A673 (cell line): ENCODE results near the gene SLC10A3. TPM values are rescaled to one million over a fixed set of nuclear protein-coding genes. Genes with fewer than 3 reads are reported as not detected.

Source experiments
- BruUV-seq: library from RNA; stranded (reverse); fragments of 400-500 nt; replicated peaks from 2 replicates; lab custom pipeline; 2021; lab: Mats Ljungman, UMichigan
- CTCF ChIA-PET: fragments of 300-600 bp; sonication (Branson Sonifier 250); formaldehyde crosslinking; loops from one replicate; lab custom pipeline; 2022; ENCODE audit warnings: antibody characterized with exemption; lab: Charles Lee
- POLR2A ChIA-PET: fragments of 300-600 bp; sonication (Branson Sonifier 250); formaldehyde crosslinking; loops from one replicate; lab custom pipeline; 2022; ENCODE audit warnings: antibody characterized with exemption; ENCODE audit not compliant: low non-redundant PET; lab: Charles Lee
- DNase-seq: peaks from one replicate; pipeline ENCODE4 v3.0.0-alpha.2; 2015; ENCODE audit warnings: low spot score
- H3K27ac ChIP-seq: fragments of 200-600 bp; sonication (generic); 2 replicates; pipeline ENCODE4 v1.5.1; 2016; ENCODE audit warnings: mixed run types, low read depth, mild to moderate bottlenecking, mixed read lengths, antibody characterized with exemption, low read length; ENCODE audit not compliant: poor library complexity, severe bottlenecking
- H3K27me3 ChIP-seq: fragments of 200-600 bp; sonication (generic); replicated peaks from 2 replicates; pipeline ENCODE4 v1.6.1; 2017; ENCODE audit warnings: mixed run types, low read depth, mild to moderate bottlenecking, mixed read lengths, antibody characterized with exemption, low read length; ENCODE audit not compliant: insufficient read depth, poor library complexity
- H3K36me3 ChIP-seq: fragments of 200-600 bp; sonication (generic); 2 replicates; pipeline ENCODE4 v1.6.1; 2016; ENCODE audit warnings: mixed run types, mild to moderate bottlenecking, mixed read lengths, antibody characterized with exemption, low read length; ENCODE audit not compliant: insufficient read depth, poor library complexity, severe bottlenecking
- H3K4me1 ChIP-seq: fragments of 200-600 bp; sonication (generic); 2 replicates; pipeline ENCODE4 v1.6.1; 2017; ENCODE audit warnings: mixed run types, mild to moderate bottlenecking, mixed read lengths, antibody characterized with exemption, low read length; ENCODE audit not compliant: insufficient read depth, poor library complexity, severe bottlenecking
- H3K4me3 ChIP-seq: fragments of 200-600 bp; sonication (generic); 2 replicates; pipeline ENCODE4 v1.5.1; 2016; ENCODE audit warnings: low read depth, mixed run types, mild to moderate bottlenecking, mixed read lengths, low read length; ENCODE audit not compliant: poor library complexity, severe bottlenecking
- H3K9me3 ChIP-seq: fragments of 200-600 bp; sonication (generic); 2 replicates; pipeline ENCODE4 v1.6.1; 2016; ENCODE audit warnings: mixed run types, low read depth, mild to moderate bottlenecking, mixed read lengths, antibody characterized with exemption, low read length; ENCODE audit not compliant: poor library complexity, severe bottlenecking
- EZH2 ChIP-seq: fragments of 200-600 bp; sonication (generic); IDR thresholded peaks from 2 replicates; pipeline ENCODE4 v1.6.1; 2017; ENCODE audit warnings: borderline replicate concordance, low read depth, mild to moderate bottlenecking, mixed read lengths, antibody characterized with exemption, low read length; ENCODE audit not compliant: poor library complexity, severe bottlenecking
- intact Hi-C: fragments of 100-400 bp; cut with micrococcal nuclease; formaldehyde crosslinking; loops from one replicate; pipeline ENCODE4 v1.10.0; 2022; ENCODE audit not compliant: unreplicated experiment
- total RNA-seq: library from RNA; stranded (reverse); gene quantifications from 2 replicates; pipeline ENCODE4 v1.2.3, GENCODE V29; 2021
- TF ChIP-seq, protein P1 (sequence below): fragments of 300-800, 200-600 bp; sonication (generic); conservative IDR thresholded peaks from 2 replicates; pipeline ENCODE4 v1.5.1; 2017; ENCODE audit warnings: low read depth, mild to moderate bottlenecking, antibody characterized with exemption, low read length, moderate library complexity, mixed read lengths

SLC10A3 gene
- total RNA-seq, 1 experiment from 2014 or later = 9.7 TPM

DNA sequence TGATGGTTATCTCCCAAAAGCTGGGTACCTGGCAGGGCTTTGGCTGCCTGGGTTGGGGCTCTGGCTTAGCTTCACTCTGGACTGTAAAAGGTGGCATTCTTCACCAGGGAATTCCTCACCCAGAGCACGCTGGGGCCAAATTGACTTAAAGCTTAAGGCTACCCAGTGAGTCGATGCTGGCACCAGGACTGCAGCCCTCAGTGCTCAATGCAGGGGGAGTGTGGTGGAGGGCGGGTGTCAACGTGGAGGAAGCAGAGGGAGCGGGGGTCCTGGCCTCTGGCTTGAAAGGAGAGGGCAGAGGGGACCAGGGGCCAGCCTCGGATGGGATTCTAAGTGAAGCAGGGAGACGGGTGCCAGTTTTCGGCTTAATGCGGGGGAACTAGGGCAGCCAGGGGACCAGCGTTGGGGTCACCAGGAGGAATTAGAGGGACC is 46.9 kb downstream of the SLC10A3 start:
- H3K36me3 ChIP-seq = peaks cover 17% of the 10 kb centered on the region
- no peak for DNase-seq
- intact Hi-C loops = no loop called here
- ChIA-PET POLR2A (no interaction called here), CTCF (no interaction called here)
- H3K4me1 ChIP-seq = peaks cover 10% of the 10 kb centered on the region
- no peaks in the 10 kb centered on the region for H3K27me3 ChIP-seq
- peak overlapping the region; percentile 65 for H3K27ac ChIP-seq
- peak overlapping the region; percentile 61 for H3K4me3 ChIP-seq
- no peaks in the 10 kb centered on the region for H3K9me3 ChIP-seq
- no peak for TF ChIP-seq EZH2
- TF ChIP-seq, protein P1, sequence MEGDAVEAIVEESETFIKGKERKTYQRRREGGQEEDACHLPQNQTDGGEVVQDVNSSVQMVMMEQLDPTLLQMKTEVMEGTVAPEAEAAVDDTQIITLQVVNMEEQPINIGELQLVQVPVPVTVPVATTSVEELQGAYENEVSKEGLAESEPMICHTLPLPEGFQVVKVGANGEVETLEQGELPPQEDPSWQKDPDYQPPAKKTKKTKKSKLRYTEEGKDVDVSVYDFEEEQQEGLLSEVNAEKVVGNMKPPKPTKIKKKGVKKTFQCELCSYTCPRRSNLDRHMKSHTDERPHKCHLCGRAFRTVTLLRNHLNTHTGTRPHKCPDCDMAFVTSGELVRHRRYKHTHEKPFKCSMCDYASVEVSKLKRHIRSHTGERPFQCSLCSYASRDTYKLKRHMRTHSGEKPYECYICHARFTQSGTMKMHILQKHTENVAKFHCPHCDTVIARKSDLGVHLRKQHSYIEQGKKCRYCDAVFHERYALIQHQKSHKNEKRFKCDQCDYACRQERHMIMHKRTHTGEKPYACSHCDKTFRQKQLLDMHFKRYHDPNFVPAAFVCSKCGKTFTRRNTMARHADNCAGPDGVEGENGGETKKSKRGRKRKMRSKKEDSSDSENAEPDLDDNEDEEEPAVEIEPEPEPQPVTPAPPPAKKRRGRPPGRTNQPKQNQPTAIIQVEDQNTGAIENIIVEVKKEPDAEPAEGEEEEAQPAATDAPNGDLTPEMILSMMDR = no peak
- BruUV-seq = no TSS peak

DNA sequence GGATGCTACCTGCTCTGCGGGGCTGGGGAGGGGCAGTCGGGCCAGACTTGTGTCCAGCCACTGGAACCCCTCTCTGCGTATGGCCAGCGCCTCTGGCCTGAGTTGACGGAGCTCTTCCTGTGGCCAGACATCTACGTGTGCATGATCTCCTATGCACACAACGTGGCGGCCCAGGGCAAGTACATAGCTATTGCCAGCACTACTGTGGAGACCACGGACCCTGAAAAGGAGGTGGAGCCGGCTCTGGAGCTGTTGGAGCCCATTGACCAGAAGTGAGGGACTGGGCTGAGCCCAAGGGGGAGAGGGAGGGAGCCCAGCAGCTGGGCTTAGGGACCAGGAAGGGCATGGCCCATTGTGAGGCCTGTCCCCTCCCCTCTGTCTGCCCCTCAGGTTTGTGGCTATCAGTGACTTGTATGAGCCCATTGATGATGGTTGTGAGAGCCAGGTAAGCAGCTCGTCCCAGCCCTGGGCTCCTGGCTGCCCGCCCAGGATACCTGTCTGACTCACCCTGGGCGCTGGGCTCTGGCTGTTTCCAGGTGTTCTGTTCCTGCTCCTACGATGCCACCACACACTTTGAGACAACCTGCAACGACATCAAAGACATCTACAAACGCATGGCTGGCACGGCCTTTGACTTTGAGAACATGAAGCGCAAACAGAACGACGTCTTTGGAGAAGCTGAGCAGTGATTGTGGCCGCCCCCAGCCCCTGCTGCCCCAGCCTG is 48.3 kb downstream of the SLC10A3 start:
- intact Hi-C loops = no loop called here
- H3K4me1 ChIP-seq = peaks cover 17% of the 10 kb centered on the region
- H3K36me3 ChIP-seq = peaks cover 13% of the 10 kb centered on the region
- no peak for DNase-seq
- POLR2A ChIA-PET = interaction anchor here (1.0 kb wide), 1 partner anchor 44 kb away, joined by 3 read pairs; no protein-coding TSS in a partner anchor
- H3K27ac ChIP-seq = no peak overlapping the region
- CTCF ChIA-PET = no interaction called here
- H3K4me3 ChIP-seq = no peak overlapping the region
- no TSS peak for BruUV-seq
- H3K27me3 ChIP-seq = no peaks in the 10 kb centered on the region
- no peaks in the 10 kb centered on the region for H3K9me3 ChIP-seq
- no peak for TF ChIP-seq EZH2
- TF ChIP-seq, protein P1 = no peak

DNA sequence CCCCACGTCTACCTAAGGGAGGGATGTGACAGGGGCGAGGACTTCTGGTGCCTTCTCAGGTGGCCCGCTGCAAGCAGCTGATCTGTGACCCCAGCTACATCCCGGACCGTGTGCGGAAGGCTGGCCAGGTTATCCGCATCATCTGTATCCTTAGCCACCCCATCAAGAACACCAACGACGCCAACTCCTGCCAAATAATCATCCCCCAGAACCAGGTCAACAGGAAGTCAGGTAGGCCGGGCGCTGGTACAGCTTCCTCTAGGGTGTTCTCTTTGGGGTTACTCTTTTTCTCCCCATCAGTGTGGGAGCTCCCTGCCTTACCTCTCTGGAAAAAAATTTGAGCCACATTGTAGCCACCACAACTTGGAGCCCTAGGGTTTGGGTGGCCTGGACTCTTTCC is 48.9 kb downstream of the SLC10A3 start:
- Histone ChIP-seq H3K4me3 (no peak overlapping the region), H3K27ac (no peak overlapping the region), H3K36me3 (peaks cover 13% of the 10 kb centered on the region), H3K9me3 (no peaks in the 10 kb centered on the region), H3K27me3 (no peaks in the 10 kb centered on the region), H3K4me1 (peaks cover 17% of the 10 kb centered on the region)
- intact Hi-C loops = no loop called here
- POLR2A ChIA-PET = no interaction called here
- CTCF ChIA-PET = no interaction called here
- TF ChIP-seq, protein P1 = no peak
- no peak for TF ChIP-seq EZH2
- DNase-seq = no peak
- BruUV-seq = no TSS peak
